Esophagus muscularis mucosa (tissue), 4 donors: ENCODE data around the gene MYZAP. TPM values are rescaled to one million over a fixed set of nuclear protein-coding genes. Genes with fewer than 3 reads are reported as not detected.

Source experiments
- DNase-seq: peaks from one replicate; pipeline ENCODE4 v3.0.0-alpha.2; 2017; ENCODE audit errors: extremely low spot score
- H3K27ac ChIP-seq, 4 donors: fragments of 200-600 bp; sonication (generic); replicated peaks in 1 of 4; 1 replicate in 3 of 4; 2 replicates in 1 of 4; pipeline ENCODE4 v1.5.1; 2016 to 2019; ENCODE audit warnings: mild to moderate bottlenecking in 1 of 4
- H3K27me3 ChIP-seq, 4 donors: fragments of 200-600 bp; sonication (generic); one replicate each; pipeline versions ENCODE4 v1.5.1 to v1.6.0; 2016 to 2019
- H3K36me3 ChIP-seq, 4 donors: fragments of 200-600 bp; sonication (generic); one replicate each; pipeline ENCODE4 v1.5.1; 2016 to 2019
- H3K4me1 ChIP-seq, 4 donors: fragments of 200-600 bp; sonication (generic); one replicate each; pipeline ENCODE4 v1.5.1; 2016 to 2019
- H3K4me3 ChIP-seq, 4 donors: fragments of 200-600 bp; sonication (generic); 1 replicate in 2 of 4; 2 replicates in 2 of 4; pipeline ENCODE4 v1.5.1; 2016 to 2019; ENCODE audit warnings: mild to moderate bottlenecking in 4 of 4, moderate library complexity in 1 of 4
- H3K9me3 ChIP-seq, 4 donors: fragments of 200-600 bp; sonication (generic); 1 replicate in 3 of 4; 2 replicates in 1 of 4; pipeline ENCODE4 v1.5.1; 2016 to 2019
- EP300 ChIP-seq: sonication (generic); formaldehyde crosslinking; IDR thresholded peaks from one replicate; pipeline ENCODE4 v1.6.1; 2017; ENCODE audit warnings: antibody characterized with exemption
- POLR2A ChIP-seq: fragments of 450-650 bp; IDR thresholded peaks from one replicate; pipeline ENCODE4 v1.6.1; 2017; ENCODE audit warnings: antibody characterized with exemption, moderate library complexity, mild to moderate bottlenecking, low read depth
- POLR2AphosphoS5 ChIP-seq, 2 donors: sonication (generic); formaldehyde crosslinking; IDR thresholded peaks; one replicate each; pipeline ENCODE4 v1.6.1; 2017; ENCODE audit warnings: antibody characterized with exemption in 2 of 2
- WGBS: methylation state at CpG from one replicate; pipeline ENCODE4 v1.1.5; 2018; 5-methylcytosine and 5-hydroxymethylcytosine counted together
- intact Hi-C: fragments of 100-400 bp; cut with DNase I; formaldehyde crosslinking; loops from one replicate; pipeline ENCODE4 v1.15.1; 2023
- total RNA-seq, 4 donors: library from RNA; depleted of rRNA; stranded (reverse); fragments of >200 nt; gene quantifications; one replicate each; pipeline versions ENCODE4 v1.1.0 to v1.2.1, GENCODE V29; 2016
- TF ChIP-seq, protein P1 (sequence below), 3 experiments: fragments of 200-600 bp in 2 of 3; fragments of 450-650 bp in 1 of 3; sonication (generic) in 2 of 3; IDR thresholded peaks; one replicate each; pipeline ENCODE4 v1.5.1; 2017 to 2019; ENCODE audit warnings: antibody characterized with exemption in 3 of 3, mild to moderate bottlenecking in 2 of 3, moderate library complexity in 1 of 3

The MYZAP gene
- total RNA-seq, 4 donors from 2014 or later, result 192 to 274 (median 234) TPM

DNA sequence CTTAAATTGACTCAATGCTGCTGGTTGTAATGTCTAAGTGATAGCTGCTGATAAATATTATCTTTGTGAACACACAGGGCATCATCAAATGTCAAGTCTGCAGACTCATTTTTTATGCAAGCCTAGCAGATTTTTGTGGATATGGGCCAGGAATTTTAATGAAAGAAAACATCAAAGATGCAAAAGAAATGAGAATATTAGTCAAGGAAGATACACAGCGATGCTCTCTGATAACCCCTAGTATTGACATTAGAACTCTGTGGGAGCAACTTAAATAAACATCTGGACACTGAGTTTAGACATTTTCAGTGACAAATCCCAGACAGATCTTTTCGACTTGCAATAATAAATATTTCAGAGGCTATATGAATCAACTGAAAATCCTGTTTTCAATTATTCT is 143.2 kb downstream of the MYZAP start:
- no peak for DNase-seq
- WGBS, result 52% methylated on average over 2 of the region's 2 CpGs
- TF ChIP-seq, protein P1, sequence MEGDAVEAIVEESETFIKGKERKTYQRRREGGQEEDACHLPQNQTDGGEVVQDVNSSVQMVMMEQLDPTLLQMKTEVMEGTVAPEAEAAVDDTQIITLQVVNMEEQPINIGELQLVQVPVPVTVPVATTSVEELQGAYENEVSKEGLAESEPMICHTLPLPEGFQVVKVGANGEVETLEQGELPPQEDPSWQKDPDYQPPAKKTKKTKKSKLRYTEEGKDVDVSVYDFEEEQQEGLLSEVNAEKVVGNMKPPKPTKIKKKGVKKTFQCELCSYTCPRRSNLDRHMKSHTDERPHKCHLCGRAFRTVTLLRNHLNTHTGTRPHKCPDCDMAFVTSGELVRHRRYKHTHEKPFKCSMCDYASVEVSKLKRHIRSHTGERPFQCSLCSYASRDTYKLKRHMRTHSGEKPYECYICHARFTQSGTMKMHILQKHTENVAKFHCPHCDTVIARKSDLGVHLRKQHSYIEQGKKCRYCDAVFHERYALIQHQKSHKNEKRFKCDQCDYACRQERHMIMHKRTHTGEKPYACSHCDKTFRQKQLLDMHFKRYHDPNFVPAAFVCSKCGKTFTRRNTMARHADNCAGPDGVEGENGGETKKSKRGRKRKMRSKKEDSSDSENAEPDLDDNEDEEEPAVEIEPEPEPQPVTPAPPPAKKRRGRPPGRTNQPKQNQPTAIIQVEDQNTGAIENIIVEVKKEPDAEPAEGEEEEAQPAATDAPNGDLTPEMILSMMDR (IDR thresholded peaks at IDR 0.05), result no peak
- TF ChIP-seq POLR2AphosphoS5 (IDR thresholded peaks at IDR 0.05) (no peak), EP300 (no peak), POLR2A (no peak)
- Histone ChIP-seq H3K36me3 (no peaks in the 10 kb centered on the region), H3K4me1 (peaks cover 0 to 10% (median 2%) of the 10 kb centered on the region in 4 donors), H3K9me3 (no peaks in the 10 kb centered on the region), H3K27me3 (no peaks in the 10 kb centered on the region), H3K4me3 (no peak overlapping the region), H3K27ac (no peak overlapping the region)
- intact Hi-C loops, result loop anchor here (5.0 kb wide), 1 partner anchor 68 kb away; no protein-coding TSS in a partner anchor

Other genes starting within 250 kb of the MYZAP start
- 10 to 100 TPM in 2 of 4 donors, 1 to 10 TPM in 2; 9.6 to 21.3 (median 13.1) TPM for gene CGNL1, start 215.4 kb upstream of the MYZAP start, total RNA-seq
- gene POLR2M, start 114.8 kb downstream of the MYZAP start, total RNA-seq, result 100 to 1,000 TPM; 133 to 799 (median 379) TPM